Articular chondrocyte of knee joint (primary cell): ENCODE results near the gene CHMP5. TPM values are rescaled to one million over a fixed set of nuclear protein-coding genes. Genes with fewer than 3 reads are reported as not detected.

Experiments
- total RNA-seq: library from RNA; depleted of rRNA; stranded (reverse); fragments of >200 nt; gene quantifications from 2 replicates; pipeline ENCODE4 v1.2.3, GENCODE V29; 2012

The CHMP5 gene
- total RNA-seq = 75.7 and 85.1 TPM in 2 replicates

GRCh38 chr9:33264473-33265177 lies at the start of gene CHMP5, which contains the start of gene BAG1:
Gene CHMP5, plus strand, starts transcription at chr9:33265049. Its CDS starts 30 bp downstream, at chr9:33265079.
Gene BAG1, minus strand, starts transcription at chr9:33264708.

GRCh38 chr9:33239921-33240320 lies 24.9 kb upstream of the CHMP5 start, which contains the start of gene SPINK4:
Gene SPINK4, plus strand, starts transcription at chr9:33240167. Its CDS starts 42 bp downstream, at chr9:33240209.

GRCh38 chr9:33290247-33291030 lies 25.6 kb downstream of the CHMP5 start, which contains the start of gene NFX1:
Gene NFX1, plus strand, starts transcription at chr9:33290516. Its CDS starts 57 bp downstream, at chr9:33290573.

Other genes with a start within 250 kb of the CHMP5 start
- 112 and 124 TPM in 2 replicates for gene DNAJA1, start 239.8 kb upstream of the CHMP5 start, total RNA-seq
- 27.6 and 34.5 TPM in 2 replicates for gene SMU1, start 188.4 kb upstream of the CHMP5 start, total RNA-seq
- 129 and 136 TPM in 2 replicates for gene B4GALT1, start 97.7 kb upstream of the CHMP5 start, total RNA-seq
- gene SPINK4, start 24.9 kb upstream of the CHMP5 start, total RNA-seq = not detected in 2 replicates
- 56.9 and 62.2 TPM in 2 replicates for gene BAG1, start 341 bp upstream of the CHMP5 start, total RNA-seq
- gene NFX1, start 25.5 kb downstream of the CHMP5 start, total RNA-seq = 47.2 TPM in 2 replicates
- gene AQP7, start 137.5 kb downstream of the CHMP5 start, total RNA-seq = 0.13 and 0.43 TPM in 2 replicates
- gene AQP3, start 182.5 kb downstream of the CHMP5 start, total RNA-seq = 2.1 and 2.4 TPM in 2 replicates
- gene NOL6, start 208.9 kb downstream of the CHMP5 start, total RNA-seq = 23.3 and 24.4 TPM in 2 replicates